Measurements from ENCODE around the gene RBM41.

The RBM41 gene

GRCh38 chrX:107118322-107119147 lies at the start of gene RBM41:
TSS of gene RBM41 (minus strand) at chrX:107118822. CDS start at chrX:107118773, 49 bp downstream.
- no peaks in the 10 kb centered on the region for H3K9me3 ChIP-seq (ENCODE audit: control insufficient read depth, insufficient read depth, low read depth, low read length)
- H3K27ac ChIP-seq (ENCODE audit: extremely low read depth, low read depth, low read length): peak within 1 kb of the TSS; percentile 75
- peaks cover 26 to 33% of the 10 kb centered on the region in 2 experiments for H3K36me3 ChIP-seq (ENCODE audit: control insufficient read depth in 2 of 2, insufficient read depth in 1 of 2, low read length in 2 of 2)
- no peaks in the 10 kb centered on the region for H3K4me1 ChIP-seq (ENCODE audit: control insufficient read depth, insufficient read depth, low read length)
- CTCF ChIA-PET: interaction anchor here (0.7 kb wide), 1 partner anchor 154 kb away, joined by 3 read pairs; no protein-coding TSS in a partner anchor
- H3K4me3 ChIP-seq (ENCODE audit: low read depth, low read length): peak within 1 kb of the TSS; percentile 68
- POLR2A ChIA-PET: interaction anchor here (0.6 to 1.3 kb wide), 3 partner anchors 18 to 88 kb away, joined by 4 to 7 read pairs (median 7); partner anchors contain the start of genes DNAAF6 and NUP62CL
- TF ChIP-seq ZBTB17 (tag by site-specific recombination; IDR thresholded peaks at IDR 0.05) (peak; percentile 82), PRDM2 (tag by site-specific recombination; IDR thresholded peaks at IDR 0.05; ENCODE audit: borderline replicate concordance) (no peak), ZBTB8A (tag by site-specific recombination; IDR thresholded peaks at IDR 0.05) (0 out of 2 replicates have a peak, but pooled peaks have one; percentile 38), ZNF677 (tag by site-specific recombination; IDR thresholded peaks at IDR 0.05) (no peak), ZNF48 (tag by site-specific recombination; IDR thresholded peaks at IDR 0.05) (no peak), KLF7 (tag by site-specific recombination; IDR thresholded peaks at IDR 0.05; ENCODE audit: borderline replicate concordance) (no peak), ZNF701 (tag by site-specific recombination; IDR thresholded peaks at IDR 0.05) (no peak), TRIM28 (IDR thresholded peaks at IDR 0.05; ENCODE audit: borderline replicate concordance, low read length) (no peak), ZNF391 (tag by site-specific recombination; IDR thresholded peaks at IDR 0.05; ENCODE audit: borderline replicate concordance, low read depth) (no peak), HIC1 (tag by site-specific recombination; IDR thresholded peaks at IDR 0.05) (no peak), EGR2 (tag by site-specific recombination; IDR thresholded peaks at IDR 0.05; ENCODE audit: low read depth) (no peak), ZNF324 (tag by site-specific recombination; IDR thresholded peaks at IDR 0.05) (no peak), ZSCAN16 (tag by site-specific recombination; IDR thresholded peaks at IDR 0.05) (no peak), ZNF768 (tag by site-specific recombination; IDR thresholded peaks at IDR 0.05) (no peak), ZNF530 (tag by site-specific recombination; IDR thresholded peaks at IDR 0.05; ENCODE audit: low read depth) (no peak), ZNF621 (tag by site-specific recombination; IDR thresholded peaks at IDR 0.05) (no peak), ZNF76 (tag by site-specific recombination; IDR thresholded peaks at IDR 0.05; ENCODE audit: borderline replicate concordance, low read depth) (peak; percentile 92), ZNF660 (tag by site-specific recombination; IDR thresholded peaks at IDR 0.05) (peak; percentile 70; the same call in 1 of the 2 replicates), ZSCAN4 (tag by site-specific recombination; IDR thresholded peaks at IDR 0.05) (no peak), ZNF549 (tag by site-specific recombination; IDR thresholded peaks at IDR 0.05) (no peak), ZNF214 (tag by site-specific recombination; IDR thresholded peaks at IDR 0.05; ENCODE audit: borderline replicate concordance) (no peak), ZNF148 (tag by site-specific recombination; IDR thresholded peaks at IDR 0.05; ENCODE audit: borderline replicate concordance) (no peak)
- TF ChIP-seq, protein P1, sequence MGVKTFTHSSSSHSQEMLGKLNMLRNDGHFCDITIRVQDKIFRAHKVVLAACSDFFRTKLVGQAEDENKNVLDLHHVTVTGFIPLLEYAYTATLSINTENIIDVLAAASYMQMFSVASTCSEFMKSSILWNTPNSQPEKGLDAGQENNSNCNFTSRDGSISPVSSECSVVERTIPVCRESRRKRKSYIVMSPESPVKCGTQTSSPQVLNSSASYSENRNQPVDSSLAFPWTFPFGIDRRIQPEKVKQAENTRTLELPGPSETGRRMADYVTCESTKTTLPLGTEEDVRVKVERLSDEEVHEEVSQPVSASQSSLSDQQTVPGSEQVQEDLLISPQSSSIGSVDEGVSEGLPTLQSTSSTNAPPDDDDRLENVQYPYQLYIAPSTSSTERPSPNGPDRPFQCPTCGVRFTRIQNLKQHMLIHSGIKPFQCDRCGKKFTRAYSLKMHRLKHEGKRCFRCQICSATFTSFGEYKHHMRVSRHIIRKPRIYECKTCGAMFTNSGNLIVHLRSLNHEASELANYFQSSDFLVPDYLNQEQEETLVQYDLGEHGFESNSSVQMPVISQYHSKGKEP (tag by site-specific recombination; IDR thresholded peaks at IDR 0.05): no peak

Measured in HEK293 (cell line).